Activated gamma-delta T cell treated with anti-CD3 and anti-CD28 coated beads, Interleukin-2, amount 50 U/mL, for 16 hours (primary cell): ENCODE data around the gene DERA.

Source experiments
- DNase-seq: peaks from one replicate; pipeline ENCODE4 v3.0.0-alpha.2; 2020; ENCODE audit warnings: low read depth

DERA gene

GRCh38 chr12:16075887-16076286, 164.8 kb downstream of the DERA start:
- DNase-seq: no peak

- no peak for DNase-seq
Observed at GRCh38 chr12:16076557-16076956, 165.4 kb downstream of the DERA start.

- no peak for DNase-seq
Observed at GRCh38 chr12:16076970-16077522, 165.9 kb downstream of the DERA start.

- DNase-seq: no peak
Observed at GRCh38 chr12:16086462-16086861, 175.3 kb downstream of the DERA start.

GRCh38 chr12:16086942-16087341, 175.8 kb downstream of the DERA start:
- no peak for DNase-seq
